Suprapubic skin (tissue), 4 donors: ENCODE results near the gene NCAPD2. TPM values are rescaled to one million over a fixed set of nuclear protein-coding genes. Genes with fewer than 3 reads are reported as not detected.

Experiments
- DNase-seq, 2 donors: peaks; one replicate each; pipeline ENCODE4 v3.0.0-alpha.2; 2019; ENCODE audit warnings: low spot score in 2 of 2
- H3K27ac ChIP-seq: fragments of 200-600 bp; sonication (generic); one replicate; pipeline ENCODE4 v1.5.1; 2019
- H3K27me3 ChIP-seq: fragments of 200-600 bp; sonication (generic); one replicate; pipeline ENCODE4 v1.5.1; 2019
- H3K36me3 ChIP-seq: fragments of 200-600 bp; sonication (generic); one replicate; pipeline ENCODE4 v1.5.1; 2019
- H3K4me1 ChIP-seq: fragments of 200-600 bp; sonication (generic); one replicate; pipeline ENCODE4 v1.5.1; 2019
- H3K4me3 ChIP-seq: fragments of 200-600 bp; sonication (generic); one replicate; pipeline ENCODE4 v1.5.1; 2019; ENCODE audit warnings: mild to moderate bottlenecking
- H3K9me3 ChIP-seq: fragments of 200-600 bp; sonication (generic); one replicate; pipeline ENCODE4 v1.5.1; 2019
- CTCF ChIP-seq, 2 donors: fragments of 200-600 bp in 1 of 2; fragments of 450-650 bp in 1 of 2; sonication (generic) in 1 of 2; IDR thresholded peaks; one replicate each; pipeline ENCODE4 v1.5.1; 2016 to 2019; ENCODE audit warnings: antibody characterized with exemption in 2 of 2, mild to moderate bottlenecking in 1 of 2, moderate library complexity in 1 of 2
- EP300 ChIP-seq: sonication (generic); formaldehyde crosslinking; IDR thresholded peaks from one replicate; pipeline ENCODE4 v1.6.1; 2017; ENCODE audit warnings: antibody characterized with exemption
- POLR2A ChIP-seq, 2 donors: fragments of 450-650 bp; IDR thresholded peaks; one replicate each; pipeline ENCODE4 v1.6.1; 2017; ENCODE audit warnings: antibody characterized with exemption in 2 of 2, mild to moderate bottlenecking in 2 of 2, moderate library complexity in 2 of 2
- POLR2AphosphoS5 ChIP-seq, 3 donors: sonication (generic); formaldehyde crosslinking; IDR thresholded peaks; one replicate each; pipeline ENCODE4 v1.6.1; 2017; ENCODE audit warnings: antibody characterized with exemption in 3 of 3
- WGBS: methylation state at CpG from one replicate; pipeline ENCODE4 v1.1.5; 2018; 5-methylcytosine and 5-hydroxymethylcytosine counted together
- total RNA-seq, 4 donors: library from RNA; depleted of rRNA; stranded (reverse); fragments of >200 nt; gene quantifications; one replicate each; pipeline ENCODE4 v1.1.0, GENCODE V29; 2016

The NCAPD2 gene
- total RNA-seq, 4 donors from 2014 or later = 22.6 to 43.2 (median 31.0) TPM

- H3K27ac ChIP-seq = no peak overlapping the region
- DNase-seq = no peak
- TF ChIP-seq POLR2AphosphoS5 (IDR thresholded peaks at IDR 0.05) (no peak), EP300 (no peak), POLR2A (IDR thresholded peaks at IDR 0.05) (no peak), CTCF (IDR thresholded peaks at IDR 0.05) (no peak)
- no peak overlapping the region for H3K4me3 ChIP-seq
- peaks cover 5% of the 10 kb centered on the region for H3K4me1 ChIP-seq
- H3K27me3 ChIP-seq = no peaks in the 10 kb centered on the region
- H3K36me3 ChIP-seq = peaks cover 74% of the 10 kb centered on the region
- WGBS = 91% methylated on average over 12 of the region's 13 CpGs
- H3K9me3 ChIP-seq = no peaks in the 10 kb centered on the region
Measured at GRCh38 chr12:6560501-6561205, 66.8 kb downstream of the NCAPD2 start.

- Histone ChIP-seq H3K27me3 (no peaks in the 10 kb centered on the region), H3K27ac (no peak overlapping the region), H3K36me3 (peaks cover 72% of the 10 kb centered on the region), H3K4me3 (no peak overlapping the region), H3K9me3 (no peaks in the 10 kb centered on the region), H3K4me1 (peaks cover 13% of the 10 kb centered on the region)
- no peak for TF ChIP-seq POLR2A (IDR thresholded peaks at IDR 0.05)
- no peak for TF ChIP-seq POLR2AphosphoS5 (IDR thresholded peaks at IDR 0.05)
- WGBS = 93% methylated on average over 10 of the region's 10 CpGs
- no peak for DNase-seq
Measured at GRCh38 chr12:6562881-6563280, 69.0 kb downstream of the NCAPD2 start.

- Histone ChIP-seq H3K9me3 (no peaks in the 10 kb centered on the region), H3K27me3 (no peaks in the 10 kb centered on the region), H3K4me3 (no peak overlapping the region), H3K36me3 (peaks cover 69% of the 10 kb centered on the region), H3K27ac (no peak overlapping the region), H3K4me1 (peaks cover 14% of the 10 kb centered on the region)
- no peak for DNase-seq
- no peak for TF ChIP-seq POLR2AphosphoS5 (IDR thresholded peaks at IDR 0.05)
- TF ChIP-seq EP300 = no peak
- peak in 1 of 2 donors; percentile 67 for TF ChIP-seq CTCF (IDR thresholded peaks at IDR 0.05)
- TF ChIP-seq POLR2A (IDR thresholded peaks at IDR 0.05) = no peak
- WGBS = 80% methylated on average over 8 of the region's 8 CpGs
Measured at GRCh38 chr12:6563448-6564050, 69.6 kb downstream of the NCAPD2 start.

GRCh38 chr12:6567112-6567670, 73.3 kb downstream of the NCAPD2 start:
- H3K36me3 ChIP-seq = peaks cover 56% of the 10 kb centered on the region
- peak overlapping the region; percentile 76 for H3K4me3 ChIP-seq

GRCh38 chr12:6569312-6569711, 75.4 kb downstream of the NCAPD2 start:
- H3K27ac ChIP-seq = no peak overlapping the region
- no peak overlapping the region for H3K4me3 ChIP-seq
- peaks cover 59% of the 10 kb centered on the region for H3K36me3 ChIP-seq
- H3K4me1 ChIP-seq = peaks cover 20% of the 10 kb centered on the region
- H3K27me3 ChIP-seq = no peaks in the 10 kb centered on the region
- TF ChIP-seq POLR2AphosphoS5 (IDR thresholded peaks at IDR 0.05) = no peak
- TF ChIP-seq POLR2A (IDR thresholded peaks at IDR 0.05) = no peak
- TF ChIP-seq EP300 = no peak
- TF ChIP-seq CTCF (IDR thresholded peaks at IDR 0.05) = no peak
- 87% methylated on average over 10 of the region's 12 CpGs for whole genome bisulfite sequencing
- DNase-seq = no peak
- H3K9me3 ChIP-seq = no peaks in the 10 kb centered on the region

More at GRCh38 chr12:6567112-6567670, 73.3 kb downstream of the NCAPD2 start:
- DNase-seq = no peak
- H3K4me1 ChIP-seq = peaks cover 20% of the 10 kb centered on the region
- TF ChIP-seq POLR2A (IDR thresholded peaks at IDR 0.05) (no peak), POLR2AphosphoS5 (IDR thresholded peaks at IDR 0.05) (no peak), EP300 (no peak), CTCF (IDR thresholded peaks at IDR 0.05) (no peak)
- no peaks in the 10 kb centered on the region for H3K27me3 ChIP-seq
- 44% methylated on average over 8 of the region's 8 CpGs for WGBS
- no peaks in the 10 kb centered on the region for H3K9me3 ChIP-seq
- peak overlapping the region; percentile 84 for H3K27ac ChIP-seq
